Measurements from ENCODE around the gene KCTD14. TPM values are rescaled to one million over a fixed set of nuclear protein-coding genes. Genes with fewer than 3 reads are reported as not detected.
"Not testable (repeated sequence)": the region's sequence is repeated elsewhere in the genome, so short reads cannot be mapped to it uniquely, and the experiment has no call there.

The KCTD14 gene
- polyA plus RNA-seq, 1 experiment = 1.8 TPM

DNA sequence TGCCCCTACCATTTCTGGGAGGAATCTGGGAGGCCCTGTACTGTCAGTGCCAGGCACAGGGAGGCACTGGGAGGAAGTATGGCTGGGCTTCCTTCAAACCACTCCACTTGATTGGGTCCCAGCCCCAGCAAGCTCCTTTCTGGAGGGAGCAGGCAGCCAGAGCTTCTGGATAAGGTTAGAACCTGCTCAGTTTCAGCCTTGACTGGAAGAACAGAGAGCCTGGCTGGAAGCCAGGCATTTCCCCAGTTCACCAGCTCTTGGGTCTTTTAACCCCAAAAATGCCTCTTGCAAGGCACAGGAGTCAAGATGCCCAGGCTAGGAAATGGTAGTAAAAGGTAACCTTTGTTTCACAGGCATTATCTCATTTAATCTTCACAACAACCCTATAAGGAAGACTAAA lies 9.0 kb upstream of the KCTD14 start:
- ChIA-PET CTCF (interaction anchor here (1.9 kb wide), 1 partner anchor 14 kb away, joined by 8 read pairs; no protein-coding TSS in a partner anchor), POLR2A (no interaction called here)
- DNase-seq (ENCODE audit: low read depth) = no peak
- TF ChIP-seq, protein P1, sequence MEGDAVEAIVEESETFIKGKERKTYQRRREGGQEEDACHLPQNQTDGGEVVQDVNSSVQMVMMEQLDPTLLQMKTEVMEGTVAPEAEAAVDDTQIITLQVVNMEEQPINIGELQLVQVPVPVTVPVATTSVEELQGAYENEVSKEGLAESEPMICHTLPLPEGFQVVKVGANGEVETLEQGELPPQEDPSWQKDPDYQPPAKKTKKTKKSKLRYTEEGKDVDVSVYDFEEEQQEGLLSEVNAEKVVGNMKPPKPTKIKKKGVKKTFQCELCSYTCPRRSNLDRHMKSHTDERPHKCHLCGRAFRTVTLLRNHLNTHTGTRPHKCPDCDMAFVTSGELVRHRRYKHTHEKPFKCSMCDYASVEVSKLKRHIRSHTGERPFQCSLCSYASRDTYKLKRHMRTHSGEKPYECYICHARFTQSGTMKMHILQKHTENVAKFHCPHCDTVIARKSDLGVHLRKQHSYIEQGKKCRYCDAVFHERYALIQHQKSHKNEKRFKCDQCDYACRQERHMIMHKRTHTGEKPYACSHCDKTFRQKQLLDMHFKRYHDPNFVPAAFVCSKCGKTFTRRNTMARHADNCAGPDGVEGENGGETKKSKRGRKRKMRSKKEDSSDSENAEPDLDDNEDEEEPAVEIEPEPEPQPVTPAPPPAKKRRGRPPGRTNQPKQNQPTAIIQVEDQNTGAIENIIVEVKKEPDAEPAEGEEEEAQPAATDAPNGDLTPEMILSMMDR (IDR thresholded peaks at IDR 0.05; ENCODE audit: insufficient read depth, low read depth, low read length) = no peak
- H3K4me3 ChIP-seq (ENCODE audit: low read depth, low read length) = no peak overlapping the region
- H3K27me3 ChIP-seq (ENCODE audit: control insufficient read depth, insufficient read depth, low read length) = no peaks in the 10 kb centered on the region
- no peaks in the 10 kb centered on the region for H3K36me3 ChIP-seq (ENCODE audit: control insufficient read depth, insufficient read depth, low read length)

DNA sequence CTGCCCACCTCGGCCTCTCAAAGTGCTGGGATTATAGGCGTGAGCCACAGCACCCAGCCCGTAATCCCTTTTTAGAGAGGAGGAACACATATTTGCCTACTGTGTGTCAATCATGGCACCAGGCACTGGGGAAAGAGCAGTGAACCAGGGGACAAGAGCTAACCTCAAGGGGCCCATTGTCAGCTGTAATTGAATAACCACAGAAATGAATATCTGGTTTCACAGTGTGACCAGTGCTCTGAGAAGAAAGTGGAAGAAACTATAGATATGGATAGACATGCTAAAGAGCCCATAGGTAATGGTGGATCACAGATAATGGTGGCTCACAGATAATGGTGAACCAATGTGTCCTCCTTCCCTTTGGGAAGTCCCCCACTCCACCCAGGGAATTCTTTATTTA lies 8.6 kb upstream of the KCTD14 start:
- CTCF ChIA-PET = interaction anchor here (1.3 to 1.9 kb wide), 2 partner anchors 12 to 15 kb away, joined by 3 to 8 read pairs; no protein-coding TSS in a partner anchor
- H3K27me3 ChIP-seq (ENCODE audit: control insufficient read depth, insufficient read depth, low read length) = no peaks in the 10 kb centered on the region
- H3K4me3 ChIP-seq (ENCODE audit: low read depth, low read length) = no peak overlapping the region
- no peaks in the 10 kb centered on the region for H3K36me3 ChIP-seq (ENCODE audit: control insufficient read depth, insufficient read depth, low read length)
- TF ChIP-seq, protein P1 (IDR thresholded peaks at IDR 0.05; ENCODE audit: insufficient read depth, low read depth, low read length) = no peak
- POLR2A ChIA-PET = no interaction called here
- DNase-seq (ENCODE audit: low read depth) = no peak

DNA sequence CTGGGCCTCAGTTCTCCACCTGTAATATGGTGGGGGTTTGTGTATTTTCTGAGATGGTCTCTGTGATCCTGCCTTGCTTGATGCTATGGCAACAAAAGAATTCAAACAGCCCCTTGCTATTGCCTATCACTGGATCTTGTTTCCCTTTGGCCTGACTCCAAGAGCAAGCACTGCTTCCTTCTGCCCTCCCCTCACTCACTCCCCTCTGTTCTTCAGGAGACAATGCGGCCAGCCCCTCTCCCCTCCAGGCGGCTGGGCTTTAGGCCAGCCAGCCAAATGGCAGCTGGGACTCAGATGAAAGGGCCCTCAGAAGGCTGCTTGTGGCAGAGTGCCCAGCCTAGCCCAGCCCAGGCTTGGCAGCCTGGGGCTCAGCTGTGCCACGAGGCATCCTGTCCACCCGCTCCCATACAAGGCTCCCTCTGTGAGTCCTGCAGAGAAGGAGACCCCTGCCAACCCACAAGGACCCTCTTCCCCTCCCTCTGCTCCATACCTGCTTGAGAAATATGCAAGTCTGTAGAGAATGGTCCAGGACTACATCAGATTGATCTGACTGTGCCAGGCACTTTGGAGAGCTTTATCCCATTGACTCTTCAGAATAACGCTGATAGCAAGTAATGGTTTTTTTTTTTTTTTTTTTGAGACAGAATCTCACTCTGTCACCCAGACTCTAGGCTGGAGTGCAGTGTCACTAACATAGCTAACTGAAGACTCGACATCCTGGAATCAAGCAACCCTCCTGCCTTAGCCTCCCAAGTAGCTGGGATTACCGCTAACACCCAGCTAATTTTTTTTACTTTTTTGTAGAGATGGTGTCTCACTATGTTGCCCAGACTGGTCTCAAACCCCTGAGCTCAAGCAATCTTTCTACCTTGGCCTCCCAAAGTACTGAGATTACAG lies 7.6 kb upstream of the KCTD14 start:
- DNase-seq (ENCODE audit: low read depth) = no peak
- TF ChIP-seq, protein P1 (IDR thresholded peaks at IDR 0.05; ENCODE audit: insufficient read depth, low read depth, low read length) = no peak
- H3K27me3 ChIP-seq (ENCODE audit: control insufficient read depth, insufficient read depth, low read length) = no peaks in the 10 kb centered on the region
- no peaks in the 10 kb centered on the region for H3K36me3 ChIP-seq (ENCODE audit: control insufficient read depth, insufficient read depth, low read length)
- POLR2A ChIA-PET = interaction anchor here (0.6 to 0.7 kb wide), 2 partner anchors 159 to 380 kb away, joined by 9 to 22 read pairs; no protein-coding TSS in a partner anchor
- CTCF ChIA-PET = interaction anchor here (0.9 to 1.9 kb wide), 3 partner anchors 13 to 150 kb away, joined by 3 to 8 read pairs (median 3); no protein-coding TSS in a partner anchor
- no peak overlapping the region for H3K4me3 ChIP-seq (ENCODE audit: low read depth, low read length)

DNA sequence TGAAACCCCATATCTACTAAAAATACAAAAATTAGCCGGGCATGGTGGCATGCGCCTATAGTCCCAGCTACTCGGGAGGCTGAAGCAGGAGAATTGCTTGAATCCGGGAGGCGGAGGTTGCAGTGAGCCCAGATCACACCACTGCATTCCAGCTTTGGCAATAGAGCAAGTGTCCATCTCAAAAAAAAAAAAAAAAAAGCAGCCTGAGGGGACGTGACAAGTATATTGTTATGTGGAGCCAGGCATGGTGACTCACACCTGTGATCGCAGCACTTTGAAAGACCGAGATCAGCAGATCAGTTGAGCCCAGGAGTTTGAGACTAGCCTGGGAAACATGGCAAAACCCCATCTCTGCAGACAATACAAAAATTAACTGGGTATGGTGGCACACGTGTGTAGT lies 5.3 kb upstream of the KCTD14 start:
- H3K4me3 ChIP-seq (ENCODE audit: low read depth, low read length); H3K36me3 ChIP-seq (ENCODE audit: control insufficient read depth, insufficient read depth, low read length); POLR2A ChIA-PET; H3K27me3 ChIP-seq (ENCODE audit: control insufficient read depth, insufficient read depth, low read length); DNase-seq (ENCODE audit: low read depth); CTCF ChIA-PET: not testable (repeated sequence)

DNA sequence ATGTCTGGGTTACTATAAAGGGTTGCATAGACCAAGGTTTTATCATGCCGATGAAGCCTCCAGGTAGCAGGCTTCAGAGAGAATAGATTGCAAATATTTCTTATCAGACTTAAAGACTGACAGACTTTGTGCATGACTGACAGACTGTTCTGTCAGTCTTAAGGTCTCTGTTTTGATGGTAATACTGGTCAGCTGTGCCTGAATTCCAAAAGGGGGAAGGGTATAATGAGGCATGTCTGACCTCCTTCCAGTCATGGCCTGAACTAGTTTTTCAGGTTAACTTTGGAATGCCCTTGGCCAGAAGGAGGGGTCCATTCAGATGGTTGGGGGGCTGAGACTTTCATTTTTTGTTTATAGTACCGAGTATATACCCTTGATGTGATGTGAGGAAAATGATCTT lies 4.7 kb upstream of the KCTD14 start:
- Histone ChIP-seq H3K4me3 (ENCODE audit: low read depth, low read length) (no peak overlapping the region), H3K36me3 (ENCODE audit: control insufficient read depth, insufficient read depth, low read length) (no peaks in the 10 kb centered on the region), H3K27me3 (ENCODE audit: control insufficient read depth, insufficient read depth, low read length) (no peaks in the 10 kb centered on the region)
- ChIA-PET POLR2A (no interaction called here), CTCF (no interaction called here)
- TF ChIP-seq, protein P1 (IDR thresholded peaks at IDR 0.05; ENCODE audit: insufficient read depth, low read depth, low read length) = no peak
- DNase-seq (ENCODE audit: low read depth) = no peak
